Stimulated activated naive B cell treated with anti-CD40 and anti-IgM and Interleukin-4, amounts not matched to agents 10 μg/mL and 1 μg/mL and 100 μg/mL, for 72 hours (primary cell): ENCODE results near the gene TAF15.

ENCODE experiments used
- ATAC-seq, 2 donors: fragments of 150-1000 bp; cut with Tn5 transposase; replicated peaks; 2 replicates each; pipeline ENCODE4 v1.10.0; 2021; ENCODE audit warnings: moderate library complexity in 1 of 2
- DNase-seq: peaks from one replicate; pipeline ENCODE4 v3.0.0; 2021
- H3K27ac Mint-ChIP-seq: one replicate; pipeline ENCODE4 v1.8.0; 2022; ENCODE audit warnings: mild to moderate bottlenecking, mixed read lengths
- H3K27me3 Mint-ChIP-seq, 2 donors: one replicate each; pipeline ENCODE4 v1.8.0; 2022; ENCODE audit warnings: mixed read lengths in 2 of 2
- H3K36me3 Mint-ChIP-seq, 2 donors: one replicate each; pipeline ENCODE4 v1.8.0; 2022; ENCODE audit warnings: mixed read lengths in 2 of 2, mild to moderate bottlenecking in 1 of 2
- H3K4me1 Mint-ChIP-seq, 2 donors: one replicate each; pipeline ENCODE4 v1.8.0; 2022; ENCODE audit warnings: mixed read lengths in 2 of 2, mild to moderate bottlenecking in 1 of 2
- H3K4me3 Mint-ChIP-seq, 2 donors: one replicate each; pipeline ENCODE4 v1.8.0; 2022; ENCODE audit warnings: mild to moderate bottlenecking in 2 of 2, mixed read lengths in 2 of 2, moderate library complexity in 1 of 2
- H3K9me3 Mint-ChIP-seq, 2 donors: one replicate each; pipeline ENCODE4 v1.8.0; 2022; ENCODE audit warnings: mixed read lengths in 2 of 2, mild to moderate bottlenecking in 1 of 2

TAF15 gene

DNA sequence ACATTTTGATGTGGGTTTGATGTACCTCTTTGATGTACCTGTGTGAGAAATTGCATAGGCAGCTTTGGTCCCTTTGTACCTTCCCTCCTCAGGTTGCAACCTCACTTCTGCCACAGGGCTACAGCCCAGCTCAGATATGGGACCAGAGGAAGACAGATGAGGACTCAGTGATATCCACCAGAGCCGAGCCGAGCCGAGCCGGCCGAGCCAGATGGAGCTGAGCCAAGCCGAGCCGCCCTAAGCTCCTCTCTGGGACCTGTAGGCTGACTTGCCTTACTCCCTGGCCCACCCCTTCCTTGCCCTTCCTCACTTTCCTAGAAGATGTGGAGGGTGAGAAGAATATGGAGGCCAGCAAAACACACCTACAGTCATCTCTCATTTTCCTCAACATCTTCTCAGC, 55.6 kb downstream of the TAF15 start:
- no peak overlapping the region for H3K4me3 Mint-ChIP-seq

DNA sequence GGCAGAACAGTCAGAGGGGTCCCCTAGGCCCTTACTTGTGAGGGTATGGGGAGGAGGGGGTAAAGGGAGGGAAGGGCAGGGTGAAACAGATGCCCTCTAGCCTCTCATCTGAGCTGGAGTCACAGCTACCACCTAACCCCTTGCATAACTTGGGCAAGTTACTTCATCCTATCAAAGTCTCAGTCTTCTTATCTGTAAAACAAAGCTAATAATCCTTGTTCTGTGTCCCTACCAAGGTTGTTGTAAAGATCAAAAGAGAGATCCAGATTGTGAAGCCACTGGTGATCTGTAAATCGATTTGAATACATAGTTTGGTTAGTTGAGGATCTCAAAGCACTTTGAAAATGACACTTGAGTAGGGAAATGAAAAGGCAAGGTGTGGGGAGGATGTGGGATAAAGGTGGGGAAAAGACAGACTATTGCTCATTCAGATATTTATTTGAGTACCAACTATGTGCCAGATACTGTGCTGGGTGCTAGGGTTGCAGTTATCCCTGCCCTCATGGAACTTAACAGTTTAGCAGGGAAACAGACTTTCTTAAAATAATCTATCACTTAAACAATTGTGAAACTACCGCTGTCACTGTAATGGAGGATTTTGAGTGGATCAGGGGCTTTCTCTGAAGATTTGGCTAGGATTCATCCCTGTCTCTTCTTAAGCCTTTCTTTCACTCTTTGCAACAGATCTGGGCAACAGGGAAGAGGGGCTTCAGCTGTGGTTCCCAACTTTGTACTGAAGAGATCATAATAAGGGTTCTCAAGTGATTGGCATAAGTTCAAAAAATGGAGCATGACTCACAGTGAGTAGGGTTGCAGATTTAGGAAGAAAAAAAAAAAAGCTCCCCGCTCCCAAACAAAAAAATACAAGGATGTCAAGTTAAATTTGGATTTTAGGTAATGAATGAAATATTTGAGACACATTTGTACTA, 56.4 kb downstream of the TAF15 start:
- no peak overlapping the region for H3K4me3 Mint-ChIP-seq
- no peak for ATAC-seq
- no peaks in the 10 kb centered on the region for H3K9me3 Mint-ChIP-seq
- no peak for DNase-seq
- H3K36me3 Mint-ChIP-seq: peaks cover 2 to 20% of the 10 kb centered on the region in 2 donors
- no peak overlapping the region for H3K27ac Mint-ChIP-seq
- no peaks in the 10 kb centered on the region for H3K27me3 Mint-ChIP-seq
- no peaks in the 10 kb centered on the region for H3K4me1 Mint-ChIP-seq

More for the DNA sequence above, 55.6 kb downstream of the TAF15 start:
- Mint-ChIP-seq H3K36me3 (peaks cover 2 to 21% of the 10 kb centered on the region in 2 donors), H3K4me1 (no peaks in the 10 kb centered on the region), H3K9me3 (no peaks in the 10 kb centered on the region), H3K27me3 (no peaks in the 10 kb centered on the region), H3K27ac (no peak overlapping the region)
- ATAC-seq (no peak), DNase-seq (no peak)

DNA sequence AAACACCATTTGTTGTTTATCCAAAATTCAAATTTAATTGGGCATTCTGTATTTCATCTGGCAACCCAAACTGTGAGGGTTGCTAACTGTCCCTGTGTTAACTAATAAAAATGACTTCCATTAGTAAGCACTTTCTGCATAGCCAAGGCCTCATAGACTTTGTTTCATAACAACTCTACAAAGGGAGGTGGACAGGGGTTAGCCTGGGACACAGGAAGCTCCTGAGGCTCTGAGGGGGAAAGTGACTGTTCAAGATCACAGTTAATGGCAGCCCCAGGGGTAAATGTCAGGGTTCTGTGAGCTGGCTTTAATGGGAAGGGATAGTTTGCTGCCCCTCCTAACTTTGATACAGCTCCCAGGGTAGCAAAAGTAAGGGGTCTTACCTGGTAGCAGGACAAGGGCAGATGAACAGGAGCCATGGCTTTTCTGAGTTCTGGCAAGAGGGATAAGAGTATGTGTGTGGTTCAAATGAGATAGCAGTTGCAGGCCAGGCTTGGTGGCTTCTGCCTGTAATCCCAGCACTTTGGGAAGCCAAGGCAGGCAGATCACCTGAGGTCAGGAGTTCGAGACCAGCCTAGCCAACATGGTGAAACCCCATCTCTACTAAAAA, 57.2 kb downstream of the TAF15 start:
- ATAC-seq (no peak), DNase-seq (no peak)
- no peaks in the 10 kb centered on the region for H3K9me3 Mint-ChIP-seq
- no peak overlapping the region for H3K4me3 Mint-ChIP-seq
- H3K36me3 Mint-ChIP-seq: peaks cover 2 to 17% of the 10 kb centered on the region in 2 donors
- no peaks in the 10 kb centered on the region for H3K27me3 Mint-ChIP-seq
- no peak overlapping the region for H3K27ac Mint-ChIP-seq
- H3K4me1 Mint-ChIP-seq: peaks cover 2 to 4% of the 10 kb centered on the region in 2 donors

DNA sequence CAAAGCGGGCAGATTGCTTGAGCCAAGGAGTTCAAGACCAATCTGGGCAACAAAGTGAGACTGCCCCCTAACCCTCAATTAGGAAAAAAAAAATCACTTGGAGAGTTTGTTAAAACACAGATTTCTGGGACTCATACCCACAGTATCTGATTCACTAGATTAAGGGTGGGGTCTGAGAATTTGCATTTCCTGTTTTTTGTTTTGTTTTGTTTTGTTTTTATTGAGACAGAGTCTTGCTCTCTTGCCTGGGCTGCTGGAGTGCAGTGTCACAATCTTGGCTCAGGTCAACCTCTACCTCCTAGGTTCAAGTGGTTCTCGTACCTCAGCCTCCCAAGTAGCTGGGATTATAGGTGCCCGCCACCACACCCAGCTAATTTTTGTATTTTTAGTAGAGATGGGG, 58.3 kb downstream of the TAF15 start:
- Mint-ChIP-seq H3K4me1 (peaks cover 3 to 5% of the 10 kb centered on the region in 2 donors), H3K4me3 (no peak overlapping the region), H3K9me3 (no peaks in the 10 kb centered on the region), H3K27me3 (no peaks in the 10 kb centered on the region), H3K36me3 (peaks cover 5 to 18% of the 10 kb centered on the region in 2 donors), H3K27ac (no peak overlapping the region)
- no peak for ATAC-seq
- no peak for DNase-seq

GRCh38 chr17:35868737-35869136, 59.5 kb downstream of the TAF15 start, which contains the start of gene HEATR9:
HEATR9 (minus strand) TSS chr17:35868891; CDS start chr17:35868742, 149 bp downstream.
- Mint-ChIP-seq H3K27me3 (no peaks in the 10 kb centered on the region), H3K9me3 (no peaks in the 10 kb centered on the region), H3K27ac (no peak within 1 kb of the TSS), H3K4me3 (no peak within 1 kb of the TSS), H3K36me3 (peaks cover 5 to 13% of the 10 kb centered on the region in 2 donors), H3K4me1 (peaks cover 3 to 5% of the 10 kb centered on the region in 2 donors)
- ATAC-seq (no peak), DNase-seq (no peak)

DNA sequence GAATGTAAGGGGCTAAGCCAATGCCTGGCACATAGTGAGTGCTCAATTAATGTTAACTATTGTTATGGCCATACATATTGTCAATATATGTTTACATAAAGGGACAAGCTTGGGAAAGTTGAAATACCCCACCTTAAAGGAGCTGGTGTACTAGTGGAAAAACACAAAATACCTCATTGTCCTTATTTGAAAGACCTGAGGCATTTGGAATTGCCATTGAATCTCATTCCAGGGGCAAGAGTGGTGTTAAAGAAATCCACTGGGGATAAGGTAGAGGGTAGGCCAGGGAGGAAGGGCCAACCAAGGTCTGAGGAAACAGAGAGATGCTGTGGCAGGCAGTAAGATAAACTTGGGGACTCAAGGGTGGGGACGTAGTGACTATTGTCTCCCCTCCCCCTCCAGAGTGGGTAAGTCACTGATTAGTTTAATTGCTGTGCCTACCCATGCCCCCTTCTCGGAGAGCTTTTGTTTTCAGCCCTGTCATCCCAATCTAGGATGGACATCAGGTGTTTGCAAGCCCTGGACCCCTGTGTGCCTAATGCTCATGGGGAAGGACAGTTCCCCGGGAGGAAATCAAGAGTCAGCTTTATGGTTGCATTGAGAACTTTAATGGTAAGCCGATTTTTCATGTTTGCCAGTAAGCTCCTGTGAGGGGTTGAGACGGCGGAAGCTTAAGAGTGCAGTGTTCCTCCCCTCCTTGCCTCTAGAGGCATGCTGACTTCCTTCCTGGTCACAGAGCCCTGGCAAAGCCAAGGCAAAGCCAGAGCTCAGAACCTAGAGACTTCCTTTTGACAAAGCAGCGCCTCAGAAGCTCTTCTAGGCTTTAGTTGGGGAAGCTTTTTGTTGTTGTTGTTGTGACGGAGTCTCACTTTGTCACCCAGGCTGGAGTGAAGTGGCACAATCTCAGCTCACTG, 61.9 kb downstream of the TAF15 start:
- no peak overlapping the region for H3K27ac Mint-ChIP-seq
- no peaks in the 10 kb centered on the region for H3K27me3 Mint-ChIP-seq
- ATAC-seq: peak; percentile 67 to 81
- no peaks in the 10 kb centered on the region for H3K9me3 Mint-ChIP-seq
- DNase-seq: no peak
- peaks cover 5 to 8% of the 10 kb centered on the region in 2 donors for H3K4me1 Mint-ChIP-seq
- peaks cover 5 to 8% of the 10 kb centered on the region in 2 donors for H3K36me3 Mint-ChIP-seq
- H3K4me3 Mint-ChIP-seq: no peak overlapping the region

- Mint-ChIP-seq H3K4me1 (peaks cover 5 to 8% of the 10 kb centered on the region in 2 donors), H3K27me3 (no peaks in the 10 kb centered on the region), H3K36me3 (peaks cover 2 to 8% of the 10 kb centered on the region in 2 donors), H3K4me3 (no peak overlapping the region), H3K9me3 (no peaks in the 10 kb centered on the region), H3K27ac (no peak overlapping the region)
- no peak for DNase-seq
- no peak for ATAC-seq
These were observed 63.1 kb downstream of the TAF15 start for GRCh38 chr17:35872196-35872980.

DNA sequence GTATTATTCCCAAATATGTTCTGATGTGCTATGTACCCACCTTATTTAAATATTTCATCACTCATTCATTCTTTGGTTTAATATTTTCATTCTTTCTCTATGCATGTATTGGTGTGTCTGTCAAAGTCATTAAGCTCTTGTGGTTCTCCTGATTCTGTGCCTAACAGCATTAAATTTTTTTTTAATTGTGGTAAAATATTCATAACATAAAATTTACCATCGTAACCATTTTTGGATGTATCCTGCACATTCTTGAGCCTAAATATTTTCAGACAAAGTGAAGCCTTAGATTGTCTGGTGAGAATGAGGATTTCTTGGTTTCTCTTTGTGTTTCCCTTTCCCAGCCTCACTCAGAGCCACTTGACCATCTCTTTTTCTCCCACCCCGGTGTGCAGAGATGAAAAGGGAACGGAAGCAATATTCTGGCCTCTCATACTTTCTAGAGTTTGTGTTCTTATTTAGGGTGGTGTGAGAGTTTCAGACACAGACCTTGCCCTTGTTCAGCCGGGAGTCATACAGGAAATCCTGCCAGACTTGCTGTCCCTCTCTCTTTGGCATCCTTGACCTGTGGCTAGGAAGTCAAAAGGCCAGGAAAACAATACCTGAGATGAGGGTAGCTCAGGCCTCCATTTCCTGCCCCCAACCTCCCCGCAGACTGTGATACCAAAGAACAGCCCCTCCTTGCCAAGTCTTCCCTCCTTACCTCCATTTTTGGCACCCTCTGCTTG, 66.0 kb downstream of the TAF15 start:
- Mint-ChIP-seq H3K9me3 (no peaks in the 10 kb centered on the region), H3K4me3 (no peak overlapping the region), H3K27me3 (no peaks in the 10 kb centered on the region), H3K36me3 (peaks cover 2 to 8% of the 10 kb centered on the region in 2 donors), H3K4me1 (peaks cover 14 to 17% of the 10 kb centered on the region in 2 donors), H3K27ac (no peak overlapping the region)
- DNase-seq (no peak), ATAC-seq (no peak)

- Mint-ChIP-seq H3K27me3 (no peaks in the 10 kb centered on the region), H3K4me1 (peaks cover 17 to 22% of the 10 kb centered on the region in 2 donors)
- DNase-seq: no peak
These were observed 66.5 kb downstream of the TAF15 start for GRCh38 chr17:35875800-35876139.

DNA sequence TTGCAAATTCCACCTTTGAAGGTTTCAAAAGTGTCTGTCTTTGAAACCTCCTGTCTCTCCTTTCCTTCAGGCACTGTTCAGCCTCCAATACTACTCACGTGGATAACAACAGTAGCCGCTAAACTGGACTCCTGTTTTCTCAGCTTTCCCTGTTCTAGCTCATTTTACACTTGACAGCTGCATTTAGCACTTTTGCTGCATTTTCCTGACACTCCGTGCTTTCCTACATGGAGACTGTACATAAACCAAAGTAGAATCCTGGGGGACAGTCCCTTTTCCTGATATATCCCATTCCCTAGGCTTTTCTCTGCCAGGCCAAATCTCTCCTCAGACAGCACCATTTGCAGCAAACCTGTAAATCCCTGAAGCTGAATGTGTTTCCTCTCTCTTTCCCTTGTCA, 67.2 kb downstream of the TAF15 start:
- DNase-seq (no peak), ATAC-seq (no peak)
- Mint-ChIP-seq H3K4me1 (peaks cover 15 to 17% of the 10 kb centered on the region in 2 donors), H3K27me3 (no peaks in the 10 kb centered on the region), H3K9me3 (no peaks in the 10 kb centered on the region), H3K4me3 (no peak overlapping the region), H3K36me3 (peaks cover 2 to 8% of the 10 kb centered on the region in 2 donors), H3K27ac (no peak overlapping the region)

More at GRCh38 chr17:35875800-35876139, 66.5 kb downstream of the TAF15 start:
- peaks cover 2 to 8% of the 10 kb centered on the region in 2 donors for H3K36me3 Mint-ChIP-seq
- H3K27ac Mint-ChIP-seq: no peak overlapping the region
- no peak overlapping the region for H3K4me3 Mint-ChIP-seq
- H3K9me3 Mint-ChIP-seq: no peaks in the 10 kb centered on the region
- no peak for ATAC-seq

DNA sequence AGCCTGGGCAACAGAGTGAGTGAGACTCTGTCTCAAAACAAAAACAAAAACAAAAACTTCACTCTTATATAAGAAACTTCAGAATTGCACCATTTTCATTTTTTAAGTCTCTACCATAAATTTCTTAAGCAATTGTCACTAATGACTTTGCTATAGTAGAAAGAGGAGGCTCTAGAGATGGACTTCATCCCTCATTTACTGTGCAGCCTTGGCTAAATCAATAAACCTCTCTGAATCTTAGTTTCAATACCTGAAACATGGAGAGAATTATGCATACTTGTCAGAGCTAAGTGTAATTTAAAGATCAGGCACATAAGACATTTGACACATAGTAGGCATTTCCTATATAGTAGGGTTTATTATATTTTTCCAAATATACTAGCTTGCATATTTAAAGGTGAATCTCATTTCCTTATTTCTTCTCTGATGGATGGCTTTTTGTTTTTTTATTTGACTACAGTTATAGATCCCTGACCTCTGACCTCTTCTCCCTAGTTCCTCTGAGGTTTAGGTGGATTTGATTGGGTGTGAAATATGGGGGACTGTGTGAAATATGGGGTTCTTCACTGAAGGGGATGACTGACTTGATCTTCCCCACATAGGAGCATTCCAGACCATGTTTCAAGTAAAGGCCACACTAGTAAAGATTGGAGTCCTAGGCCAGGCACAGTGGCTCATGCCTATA, 68.2 kb downstream of the TAF15 start:
- Mint-ChIP-seq H3K27ac (no peak overlapping the region), H3K27me3 (no peaks in the 10 kb centered on the region), H3K36me3 (peaks cover 0 to 4% of the 10 kb centered on the region in 2 donors), H3K4me1 (peaks cover 15 to 17% of the 10 kb centered on the region in 2 donors), H3K4me3 (no peak overlapping the region), H3K9me3 (no peaks in the 10 kb centered on the region)
- DNase-seq (no peak), ATAC-seq (no peak)

- DNase-seq: no peak
- H3K4me1 Mint-ChIP-seq: peaks cover 15 to 17% of the 10 kb centered on the region in 2 donors
- H3K4me3 Mint-ChIP-seq: no peak overlapping the region
These were observed 69.1 kb downstream of the TAF15 start for GRCh38 chr17:35878361-35878760.

More at GRCh38 chr17:35878361-35878760, 69.1 kb downstream of the TAF15 start:
- peaks cover 0 to 3% of the 10 kb centered on the region in 2 donors for H3K36me3 Mint-ChIP-seq
- H3K9me3 Mint-ChIP-seq: no peaks in the 10 kb centered on the region
- no peak for ATAC-seq
- no peak overlapping the region for H3K27ac Mint-ChIP-seq
- no peaks in the 10 kb centered on the region for H3K27me3 Mint-ChIP-seq
